Breast epithelium (tissue), 3 donors: ENCODE data around the gene XPO6.

Experiments
- CTCF ChIP-seq, 3 donors: fragments of 450-650 bp; IDR thresholded peaks; one replicate each; pipeline ENCODE4 v1.5.1; 2016 to 2017; ENCODE audit warnings: antibody characterized with exemption in 3 of 3, mild to moderate bottlenecking in 3 of 3, moderate library complexity in 3 of 3
- POLR2A ChIP-seq: fragments of 450-650 bp; IDR thresholded peaks from one replicate; pipeline ENCODE4 v1.6.1; 2016; ENCODE audit warnings: antibody characterized with exemption, mild to moderate bottlenecking, moderate library complexity
- POLR2AphosphoS5 ChIP-seq, 3 donors: sonication (generic); formaldehyde crosslinking; IDR thresholded peaks; one replicate each; pipeline ENCODE4 v1.6.1; 2017; ENCODE audit warnings: antibody characterized with exemption in 3 of 3

- no peak for TF ChIP-seq POLR2A
- TF ChIP-seq CTCF (IDR thresholded peaks at IDR 0.05), result no peak
- TF ChIP-seq POLR2AphosphoS5 (IDR thresholded peaks at IDR 0.05), result no peak
Measured at GRCh38 chr16:28064150-28064549, 147.6 kb downstream of the XPO6 start.
